Myocyte (in vitro differentiated cells): ENCODE data around the gene RXFP3. TPM values are rescaled to one million over a fixed set of nuclear protein-coding genes. Genes with fewer than 3 reads are reported as not detected.
"Not testable (repeated sequence)": the region's sequence is repeated elsewhere in the genome, so short reads cannot be mapped to it uniquely, and the experiment has no call there.

Experiments
- DNase-seq: peaks from one replicate; pipeline ENCODE4 v3.0.0-alpha.2; 2012; ENCODE audit warnings: low read depth
- total RNA-seq: library from RNA; depleted of rRNA; stranded (reverse); fragments of >200 nt; gene quantifications from 2 replicates; pipeline ENCODE4 v1.2.3, GENCODE V29; 2014

RXFP3 gene
- total RNA-seq, 1 donor from 2014 or later: not detected

- no peak for DNase-seq
These were observed 2.0 kb upstream of the RXFP3 start for GRCh38 chr5:33934176-33934575.

- peak; percentile 77 for DNase-seq
These were observed 194 bp upstream of the RXFP3 start for GRCh38 chr5:33936004-33936380.

- DNase-seq: no peak
These were observed 976 bp downstream of the RXFP3 start for GRCh38 chr5:33937017-33937706.

GRCh38 chr5:33937707-33938506 is 1.7 kb downstream of the RXFP3 start:
- no peak for DNase-seq

- no peak for DNase-seq
These were observed 2.3 kb downstream of the RXFP3 start for GRCh38 chr5:33938507-33938796.

GRCh38 chr5:33938881-33939280 is 2.7 kb downstream of the RXFP3 start:
- no peak for DNase-seq

- DNase-seq: peak; percentile 14
These were observed 3.5 kb downstream of the RXFP3 start for GRCh38 chr5:33939556-33940262.

GRCh38 chr5:33941090-33941489 is 4.9 kb downstream of the RXFP3 start:
- no peak for DNase-seq

GRCh38 chr5:33944543-33945132 is 8.5 kb downstream of the RXFP3 start:
- no peak for DNase-seq

GRCh38 chr5:33952175-33952574 is 16.0 kb downstream of the RXFP3 start:
- not testable (repeated sequence) for DNase-seq

- DNase-seq: no peak
These were observed 21.5 kb downstream of the RXFP3 start for GRCh38 chr5:33957577-33958150.

- no peak for DNase-seq
These were observed 22.0 kb downstream of the RXFP3 start for GRCh38 chr5:33958176-33958575.

GRCh38 chr5:33964132-33964700 is 28.0 kb downstream of the RXFP3 start:
- no peak for DNase-seq

GRCh38 chr5:33966805-33967204 is 30.6 kb downstream of the RXFP3 start:
- no peak for DNase-seq

GRCh38 chr5:33968211-33969005 is 32.2 kb downstream of the RXFP3 start:
- DNase-seq: no peak

- DNase-seq: peak; percentile 66
These were observed 33.6 kb downstream of the RXFP3 start for GRCh38 chr5:33969572-33970452.

- no peak for DNase-seq
These were observed 37.1 kb downstream of the RXFP3 start for GRCh38 chr5:33973271-33973670.

GRCh38 chr5:33975852-33976251 is 39.7 kb downstream of the RXFP3 start:
- DNase-seq: no peak

GRCh38 chr5:33976307-33976706 is 40.1 kb downstream of the RXFP3 start:
- DNase-seq: no peak
